Middle frontal gyrus (tissue), 1 donor: ENCODE data around the gene ZNF804A.

ENCODE experiments used
- DNase-seq: peaks from one replicate; pipeline ENCODE4 v3.0.0-alpha.2; 2015; ENCODE audit warnings: low spot score; ENCODE audit errors: extremely low spot score

The ZNF804A gene

GRCh38 chr2:184927040-184927439 lies 328.7 kb downstream of the ZNF804A start:
- no peak for DNase-seq

- no peak for DNase-seq
Observed at GRCh38 chr2:184936761-184937160, 338.4 kb downstream of the ZNF804A start.

DNA sequence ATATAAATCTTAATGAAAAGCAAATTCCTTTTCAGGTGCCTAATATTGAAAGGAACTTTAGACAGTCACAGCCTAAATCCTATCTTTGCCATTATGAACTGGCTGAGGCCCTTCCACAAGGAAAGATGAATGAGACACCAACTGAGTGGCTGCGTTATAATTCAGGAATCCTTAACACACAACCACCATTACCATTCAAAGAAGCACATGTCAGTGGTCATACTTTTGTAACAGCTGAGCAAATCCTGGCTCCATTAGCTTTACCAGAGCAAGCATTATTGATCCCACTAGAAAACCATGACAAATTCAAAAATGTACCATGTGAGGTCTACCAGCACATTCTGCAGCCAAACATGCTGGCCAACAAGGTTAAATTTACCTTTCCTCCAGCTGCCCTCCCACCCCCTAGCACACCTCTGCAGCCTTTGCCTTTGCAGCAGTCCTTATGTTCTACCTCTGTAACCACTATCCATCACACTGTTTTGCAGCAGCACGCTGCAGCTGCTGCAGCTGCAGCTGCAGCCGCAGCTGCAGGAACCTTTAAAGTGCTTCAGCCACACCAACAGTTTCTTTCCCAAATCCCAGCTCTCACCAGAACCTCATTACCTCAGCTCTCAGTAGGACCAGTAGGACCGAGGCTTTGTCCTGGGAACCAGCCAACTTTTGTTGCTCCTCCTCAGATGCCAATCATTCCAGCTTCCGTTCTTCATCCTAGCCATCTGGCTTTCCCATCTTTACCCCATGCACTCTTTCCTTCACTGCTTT lies 340.1 kb downstream of the ZNF804A start:
- no peak for DNase-seq

GRCh38 chr2:184945326-184945725 lies 347.0 kb downstream of the ZNF804A start:
- no peak for DNase-seq

- no peak for DNase-seq
Observed at GRCh38 chr2:184945824-184946223, 347.5 kb downstream of the ZNF804A start.

DNA sequence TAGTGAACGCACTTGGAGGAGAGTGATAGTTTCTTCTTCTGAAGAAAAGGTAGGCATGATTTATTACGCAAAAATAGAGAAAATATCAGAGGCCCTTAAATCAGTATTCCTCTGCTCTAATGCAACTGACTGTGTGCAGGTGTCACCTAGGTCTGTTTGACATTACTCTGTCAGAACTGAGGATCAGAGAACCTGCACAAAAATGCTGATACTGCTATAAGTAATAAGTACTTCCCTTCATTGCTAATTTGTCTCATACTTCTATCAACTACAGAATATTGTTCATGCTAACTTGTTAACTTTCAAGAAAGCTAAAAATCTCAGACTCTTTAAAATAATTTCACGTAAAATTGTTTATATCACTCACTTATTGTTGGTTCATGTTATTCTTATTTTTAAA lies 358.5 kb downstream of the ZNF804A start:
- DNase-seq = no peak

DNA sequence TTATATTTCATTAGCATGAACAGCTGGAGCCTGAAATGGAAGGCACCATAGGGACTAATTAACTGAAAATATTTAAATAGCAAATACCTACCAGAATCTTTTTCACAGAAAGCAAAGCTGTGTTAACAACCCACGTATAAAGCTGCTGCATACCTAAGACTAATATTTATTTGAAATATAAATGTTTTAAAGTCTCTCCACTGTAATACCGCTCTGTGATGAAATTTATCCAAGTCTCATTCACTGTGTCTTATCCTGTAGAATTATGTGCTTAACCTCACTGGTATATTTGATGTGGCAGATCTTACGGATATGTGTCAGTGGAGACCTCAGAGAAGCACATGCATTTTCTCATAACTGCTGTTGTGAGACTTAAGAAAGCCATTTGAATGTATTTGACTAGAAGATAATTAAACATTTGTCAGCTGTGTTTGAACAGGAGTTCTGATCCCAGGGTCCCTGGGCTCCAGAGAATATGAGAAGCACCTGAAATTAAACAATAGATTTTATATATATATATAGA lies 373.3 kb downstream of the ZNF804A start:
- DNase-seq = no peak
